WTC11 (cell line): ENCODE measurements around the gene DEFB125. TPM values are rescaled to one million over a fixed set of nuclear protein-coding genes. Genes with fewer than 3 reads are reported as not detected.

ENCODE experiments used
- ATAC-seq: fragments of 200-7000 bp; cut with Tn5 transposase; 2 replicates; pipeline ENCODE4 v1.10.0; 2021; ENCODE audit warnings: mild to moderate bottlenecking, moderate library complexity
- CTCF ChIA-PET: fragments of 300-600 bp; sonication (Branson Sonifier 250); formaldehyde crosslinking; loops from one replicate; lab custom pipeline; 2021; ENCODE audit warnings: antibody characterized with exemption; lab: Charles Lee
- POLR2A ChIA-PET: fragments of 350-600 bp; sonication (Branson Sonifier 250); formaldehyde crosslinking; loops from one replicate; lab custom pipeline; 2021; ENCODE audit warnings: antibody characterized with exemption; lab: Charles Lee
- DNase-seq: peaks from one replicate; pipeline ENCODE4 v3.0.0; 2021; ENCODE audit warnings: low spot score
- H3K27ac Mint-ChIP-seq: 2 replicates; pipeline ENCODE4 v1.8.0; 2021; ENCODE audit warnings: mixed read lengths
- H3K27me3 Mint-ChIP-seq: 2 replicates; pipeline ENCODE4 v1.8.0; 2021; ENCODE audit warnings: low read depth, mild to moderate bottlenecking, moderate library complexity, mixed read lengths
- H3K36me3 Mint-ChIP-seq: 2 replicates; pipeline ENCODE4 v1.8.0; 2021; ENCODE audit warnings: mixed read lengths
- H3K4me1 Mint-ChIP-seq: 2 replicates; pipeline ENCODE4 v1.8.0; 2022; ENCODE audit warnings: mixed read lengths
- H3K4me3 Mint-ChIP-seq: 2 replicates; pipeline ENCODE4 v1.8.0; 2021; ENCODE audit warnings: mild to moderate bottlenecking, moderate library complexity, mixed read lengths
- H3K9me3 Mint-ChIP-seq: 2 replicates; pipeline ENCODE4 v1.8.0; 2021; ENCODE audit warnings: mixed read lengths
- CDX4 ChIP-seq: fragments of 250-450 bp; sonication (Bioruptor Pico); IDR thresholded peaks from 2 replicates; pipeline ENCODE4 v1.9.0; 2021; ENCODE audit warnings: moderate library complexity, mild to moderate bottlenecking, inconsistent platforms, borderline replicate concordance
- CREB1 ChIP-seq: sonication (generic); formaldehyde crosslinking; IDR thresholded peaks from 2 replicates; pipeline ENCODE4 v1.8.0; 2023; ENCODE audit warnings: mild to moderate bottlenecking, missing genetic modification reagents
- ERG ChIP-seq: fragments of 250-450 bp; sonication (Bioruptor Pico); IDR thresholded peaks from 2 replicates; pipeline ENCODE4 v1.8.0; 2021; ENCODE audit warnings: mild to moderate bottlenecking
- HMGXB4 ChIP-seq: sonication (generic); formaldehyde crosslinking; IDR thresholded peaks from 2 replicates; pipeline ENCODE4 v1.8.1; 2023; ENCODE audit warnings: mild to moderate bottlenecking, moderate library complexity, missing genetic modification reagents
- MYBL2 ChIP-seq: sonication (generic); formaldehyde crosslinking; IDR thresholded peaks from 2 replicates; pipeline ENCODE4 v1.8.1; 2023; ENCODE audit warnings: mild to moderate bottlenecking, moderate library complexity, missing genetic modification reagents
- ZNF121 ChIP-seq: sonication (generic); formaldehyde crosslinking; IDR thresholded peaks from 2 replicates; pipeline ENCODE4 v1.8.0; 2023; ENCODE audit warnings: missing genetic modification reagents
- ZNF138 ChIP-seq: sonication (generic); formaldehyde crosslinking; conservative IDR thresholded peaks from 2 replicates; pipeline ENCODE4 v1.8.1; 2022; ENCODE audit warnings: mild to moderate bottlenecking, moderate library complexity, missing genetic modification reagents
- ZNF317 ChIP-seq: sonication (generic); formaldehyde crosslinking; IDR thresholded peaks from 2 replicates; pipeline ENCODE4 v1.8.1; 2023; ENCODE audit warnings: low read depth, mild to moderate bottlenecking, moderate library complexity, missing genetic modification reagents, borderline replicate concordance
- total RNA-seq: library from RNA; stranded (reverse); gene quantifications from 3 replicates; pipeline ENCODE4 v1.2.3, GENCODE V29; 2021
- TF ChIP-seq, protein P1 (sequence below): sonication (generic); formaldehyde crosslinking; IDR thresholded peaks from 2 replicates; pipeline ENCODE4 v1.8.0; 2022; ENCODE audit warnings: mild to moderate bottlenecking, missing genetic modification reagents
- TF ChIP-seq, protein P2 (sequence below): sonication (generic); formaldehyde crosslinking; IDR thresholded peaks from 2 replicates; pipeline ENCODE4 v1.8.1; 2022; ENCODE audit warnings: mild to moderate bottlenecking, missing genetic modification reagents, moderate library complexity, borderline replicate concordance
- TF ChIP-seq, protein P3 (sequence below): fragments of 200-600 bp; IDR thresholded peaks from 2 replicates; pipeline ENCODE4 v1.8.0; 2022; ENCODE audit warnings: antibody characterized with exemption
- TF ChIP-seq, protein P4 (sequence below): fragments of 250-450 bp; sonication (Bioruptor Pico); IDR thresholded peaks from 2 replicates; pipeline ENCODE4 v1.9.0; 2021; ENCODE audit warnings: mild to moderate bottlenecking
- TF ChIP-seq, protein P5 (sequence below): sonication (generic); formaldehyde crosslinking; IDR thresholded peaks from 2 replicates; pipeline ENCODE4 v1.8.1; 2023; ENCODE audit warnings: mild to moderate bottlenecking, missing genetic modification reagents, moderate library complexity
- TF ChIP-seq, protein P6 (sequence below): fragments of 250-450 bp; sonication (Bioruptor Pico); IDR thresholded peaks from 2 replicates; pipeline ENCODE4 v1.9.0; 2021; ENCODE audit warnings: mild to moderate bottlenecking

The DEFB125 gene
- total RNA-seq, 1 experiment from 2014 or later = not detected

DNA sequence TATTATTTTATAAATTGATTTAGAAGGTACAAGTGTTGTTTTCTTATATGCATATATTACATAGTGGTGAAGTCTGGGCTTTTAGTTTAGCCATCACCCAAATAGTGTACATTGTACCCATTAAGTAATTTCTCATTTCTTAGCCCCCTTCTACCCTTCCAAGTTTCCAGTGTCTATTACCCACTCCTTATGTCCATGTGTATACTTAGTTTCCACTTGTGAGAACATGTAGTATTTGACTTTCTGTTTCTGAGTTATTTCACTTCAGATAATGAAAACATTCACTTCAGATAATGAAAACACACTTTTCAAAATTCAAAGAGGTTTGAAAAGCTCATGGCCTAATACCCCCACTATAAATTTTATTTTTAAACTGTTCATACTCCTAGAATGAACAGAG is 14.5 kb downstream of the DEFB125 start (continued):
- TF ChIP-seq, protein P1, sequence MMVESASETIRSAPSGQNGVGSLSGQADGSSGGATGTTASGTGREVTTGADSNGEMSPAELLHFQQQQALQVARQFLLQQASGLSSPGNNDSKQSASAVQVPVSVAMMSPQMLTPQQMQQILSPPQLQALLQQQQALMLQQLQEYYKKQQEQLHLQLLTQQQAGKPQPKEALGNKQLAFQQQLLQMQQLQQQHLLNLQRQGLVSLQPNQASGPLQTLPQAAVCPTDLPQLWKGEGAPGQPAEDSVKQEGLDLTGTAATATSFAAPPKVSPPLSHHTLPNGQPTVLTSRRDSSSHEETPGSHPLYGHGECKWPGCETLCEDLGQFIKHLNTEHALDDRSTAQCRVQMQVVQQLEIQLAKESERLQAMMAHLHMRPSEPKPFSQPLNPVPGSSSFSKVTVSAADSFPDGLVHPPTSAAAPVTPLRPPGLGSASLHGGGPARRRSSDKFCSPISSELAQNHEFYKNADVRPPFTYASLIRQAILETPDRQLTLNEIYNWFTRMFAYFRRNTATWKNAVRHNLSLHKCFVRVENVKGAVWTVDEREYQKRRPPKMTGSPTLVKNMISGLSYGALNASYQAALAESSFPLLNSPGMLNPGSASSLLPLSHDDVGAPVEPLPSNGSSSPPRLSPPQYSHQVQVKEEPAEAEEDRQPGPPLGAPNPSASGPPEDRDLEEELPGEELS (CRISPR knock-in tag) = no peak
- TF ChIP-seq ZNF317 (CRISPR knock-in tag) (no peak), HMGXB4 (CRISPR knock-in tag) (no peak)

DNA sequence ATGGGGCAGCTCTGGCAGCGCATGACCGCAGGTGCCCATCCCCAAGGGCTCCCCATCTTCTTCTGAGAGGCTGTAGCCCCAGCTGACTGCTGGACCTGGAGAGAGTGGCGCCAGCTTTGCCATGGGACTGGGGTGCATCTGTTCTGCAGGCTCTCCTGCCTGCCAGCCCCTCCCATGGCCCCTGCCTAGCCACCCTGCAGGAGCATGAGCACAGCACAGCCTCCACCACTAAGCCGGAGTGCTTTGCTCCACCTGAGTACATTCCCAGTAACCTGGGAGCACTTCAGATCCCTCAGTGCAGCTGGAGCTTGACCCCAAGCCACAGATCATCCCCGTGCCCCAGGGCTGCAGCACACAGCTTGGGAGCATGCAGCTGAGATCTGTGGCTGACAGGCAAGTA is 16.0 kb downstream of the DEFB125 start:
- H3K27me3 Mint-ChIP-seq = peaks cover 70% of the 10 kb centered on the region
- H3K36me3 Mint-ChIP-seq = no peaks in the 10 kb centered on the region
- no peak overlapping the region for H3K27ac Mint-ChIP-seq
- no peak for ATAC-seq
- H3K4me1 Mint-ChIP-seq = peaks cover 9% of the 10 kb centered on the region
- TF ChIP-seq ERG (CRISPR knock-in tag) (no peak), CREB1 (CRISPR knock-in tag) (no peak), MYBL2 (CRISPR knock-in tag) (no peak), CDX4 (CRISPR knock-in tag) (no peak), ZNF138 (CRISPR knock-in tag) (no peak)
- TF ChIP-seq, protein P2, sequence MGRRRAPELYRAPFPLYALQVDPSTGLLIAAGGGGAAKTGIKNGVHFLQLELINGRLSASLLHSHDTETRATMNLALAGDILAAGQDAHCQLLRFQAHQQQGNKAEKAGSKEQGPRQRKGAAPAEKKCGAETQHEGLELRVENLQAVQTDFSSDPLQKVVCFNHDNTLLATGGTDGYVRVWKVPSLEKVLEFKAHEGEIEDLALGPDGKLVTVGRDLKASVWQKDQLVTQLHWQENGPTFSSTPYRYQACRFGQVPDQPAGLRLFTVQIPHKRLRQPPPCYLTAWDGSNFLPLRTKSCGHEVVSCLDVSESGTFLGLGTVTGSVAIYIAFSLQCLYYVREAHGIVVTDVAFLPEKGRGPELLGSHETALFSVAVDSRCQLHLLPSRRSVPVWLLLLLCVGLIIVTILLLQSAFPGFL (CRISPR knock-in tag) = no peak
- POLR2A ChIA-PET = no interaction called here
- no peak overlapping the region for H3K4me3 Mint-ChIP-seq
- CTCF ChIA-PET = no interaction called here
- no peak for DNase-seq
- peaks cover 8% of the 10 kb centered on the region for H3K9me3 Mint-ChIP-seq

- Mint-ChIP-seq H3K9me3 (peaks cover 24% of the 10 kb centered on the region), H3K4me1 (no peaks in the 10 kb centered on the region), H3K27me3 (peaks cover 72% of the 10 kb centered on the region), H3K4me3 (no peak overlapping the region), H3K36me3 (no peaks in the 10 kb centered on the region), H3K27ac (no peak overlapping the region)
- CTCF ChIA-PET = no interaction called here
- TF ChIP-seq, protein P3, sequence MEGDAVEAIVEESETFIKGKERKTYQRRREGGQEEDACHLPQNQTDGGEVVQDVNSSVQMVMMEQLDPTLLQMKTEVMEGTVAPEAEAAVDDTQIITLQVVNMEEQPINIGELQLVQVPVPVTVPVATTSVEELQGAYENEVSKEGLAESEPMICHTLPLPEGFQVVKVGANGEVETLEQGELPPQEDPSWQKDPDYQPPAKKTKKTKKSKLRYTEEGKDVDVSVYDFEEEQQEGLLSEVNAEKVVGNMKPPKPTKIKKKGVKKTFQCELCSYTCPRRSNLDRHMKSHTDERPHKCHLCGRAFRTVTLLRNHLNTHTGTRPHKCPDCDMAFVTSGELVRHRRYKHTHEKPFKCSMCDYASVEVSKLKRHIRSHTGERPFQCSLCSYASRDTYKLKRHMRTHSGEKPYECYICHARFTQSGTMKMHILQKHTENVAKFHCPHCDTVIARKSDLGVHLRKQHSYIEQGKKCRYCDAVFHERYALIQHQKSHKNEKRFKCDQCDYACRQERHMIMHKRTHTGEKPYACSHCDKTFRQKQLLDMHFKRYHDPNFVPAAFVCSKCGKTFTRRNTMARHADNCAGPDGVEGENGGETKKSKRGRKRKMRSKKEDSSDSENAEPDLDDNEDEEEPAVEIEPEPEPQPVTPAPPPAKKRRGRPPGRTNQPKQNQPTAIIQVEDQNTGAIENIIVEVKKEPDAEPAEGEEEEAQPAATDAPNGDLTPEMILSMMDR = no peak
- TF ChIP-seq, protein P4, sequence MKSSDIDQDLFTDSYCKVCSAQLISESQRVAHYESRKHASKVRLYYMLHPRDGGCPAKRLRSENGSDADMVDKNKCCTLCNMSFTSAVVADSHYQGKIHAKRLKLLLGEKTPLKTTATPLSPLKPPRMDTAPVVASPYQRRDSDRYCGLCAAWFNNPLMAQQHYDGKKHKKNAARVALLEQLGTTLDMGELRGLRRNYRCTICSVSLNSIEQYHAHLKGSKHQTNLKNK (CRISPR knock-in tag) = no peak
- TF ChIP-seq, protein P5, sequence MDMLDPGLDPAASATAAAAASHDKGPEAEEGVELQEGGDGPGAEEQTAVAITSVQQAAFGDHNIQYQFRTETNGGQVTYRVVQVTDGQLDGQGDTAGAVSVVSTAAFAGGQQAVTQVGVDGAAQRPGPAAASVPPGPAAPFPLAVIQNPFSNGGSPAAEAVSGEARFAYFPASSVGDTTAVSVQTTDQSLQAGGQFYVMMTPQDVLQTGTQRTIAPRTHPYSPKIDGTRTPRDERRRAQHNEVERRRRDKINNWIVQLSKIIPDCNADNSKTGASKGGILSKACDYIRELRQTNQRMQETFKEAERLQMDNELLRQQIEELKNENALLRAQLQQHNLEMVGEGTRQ = no peak
- no peak for TF ChIP-seq ZNF121 (CRISPR knock-in tag)
- TF ChIP-seq, protein P6, sequence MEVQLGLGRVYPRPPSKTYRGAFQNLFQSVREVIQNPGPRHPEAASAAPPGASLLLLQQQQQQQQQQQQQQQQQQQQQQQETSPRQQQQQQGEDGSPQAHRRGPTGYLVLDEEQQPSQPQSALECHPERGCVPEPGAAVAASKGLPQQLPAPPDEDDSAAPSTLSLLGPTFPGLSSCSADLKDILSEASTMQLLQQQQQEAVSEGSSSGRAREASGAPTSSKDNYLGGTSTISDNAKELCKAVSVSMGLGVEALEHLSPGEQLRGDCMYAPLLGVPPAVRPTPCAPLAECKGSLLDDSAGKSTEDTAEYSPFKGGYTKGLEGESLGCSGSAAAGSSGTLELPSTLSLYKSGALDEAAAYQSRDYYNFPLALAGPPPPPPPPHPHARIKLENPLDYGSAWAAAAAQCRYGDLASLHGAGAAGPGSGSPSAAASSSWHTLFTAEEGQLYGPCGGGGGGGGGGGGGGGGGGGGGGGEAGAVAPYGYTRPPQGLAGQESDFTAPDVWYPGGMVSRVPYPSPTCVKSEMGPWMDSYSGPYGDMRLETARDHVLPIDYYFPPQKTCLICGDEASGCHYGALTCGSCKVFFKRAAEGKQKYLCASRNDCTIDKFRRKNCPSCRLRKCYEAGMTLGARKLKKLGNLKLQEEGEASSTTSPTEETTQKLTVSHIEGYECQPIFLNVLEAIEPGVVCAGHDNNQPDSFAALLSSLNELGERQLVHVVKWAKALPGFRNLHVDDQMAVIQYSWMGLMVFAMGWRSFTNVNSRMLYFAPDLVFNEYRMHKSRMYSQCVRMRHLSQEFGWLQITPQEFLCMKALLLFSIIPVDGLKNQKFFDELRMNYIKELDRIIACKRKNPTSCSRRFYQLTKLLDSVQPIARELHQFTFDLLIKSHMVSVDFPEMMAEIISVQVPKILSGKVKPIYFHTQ (CRISPR knock-in tag) = no peak
- POLR2A ChIA-PET = no interaction called here
- no peak for DNase-seq
- no peak for ATAC-seq
These were observed 24.9 kb downstream of the DEFB125 start for GRCh38 chr20:112396-112795.
